GM12873 (cell line): ENCODE measurements around the gene HPS1.

Source experiments
- CTCF ChIP-seq: IDR thresholded peaks from 2 replicates; pipeline ENCODE4 v1.5.1; 2012; ENCODE audit warnings: low read depth, mild to moderate bottlenecking, moderate library complexity, low read length, control low read depth; ENCODE audit not compliant: insufficient read depth; ENCODE audit errors: missing control alignments

Gene HPS1

GRCh38 chr10:98373260-98374040, 73.3 kb downstream of the HPS1 start:
- no peak for TF ChIP-seq CTCF

GRCh38 chr10:98370831-98371820, 75.6 kb downstream of the HPS1 start:
- no peak for TF ChIP-seq CTCF

GRCh38 chr10:98369801-98370200, 76.9 kb downstream of the HPS1 start:
- no peak for TF ChIP-seq CTCF

- TF ChIP-seq CTCF = no peak
Observed at GRCh38 chr10:98368644-98369043, 78.1 kb downstream of the HPS1 start.

- TF ChIP-seq CTCF = no peak
Observed at GRCh38 chr10:98367604-98368451, 78.9 kb downstream of the HPS1 start.
